HepG2 (cell line): ENCODE results near the gene SLC25A10. TPM values are rescaled to one million over a fixed set of nuclear protein-coding genes. Genes with fewer than 3 reads are reported as not detected.

ENCODE experiments used
- BATF2 ChIP-seq: sonication (generic); formaldehyde crosslinking; IDR thresholded peaks from 2 replicates; pipeline ENCODE4 v1.8.0; 2022; ENCODE audit warnings: mild to moderate bottlenecking, missing genetic modification reagents, moderate library complexity
- FOXC1 ChIP-seq: sonication (generic); formaldehyde crosslinking; IDR thresholded peaks from 2 replicates; pipeline ENCODE4 v1.8.0; 2022; ENCODE audit warnings: mild to moderate bottlenecking, missing genetic modification reagents, borderline replicate concordance
- FOXM1 ChIP-seq: sonication (generic); formaldehyde crosslinking; IDR thresholded peaks from 2 replicates; pipeline ENCODE4 v1.5.0; 2020; ENCODE audit warnings: missing genetic modification reagents
- GTF3A ChIP-seq: sonication (generic); formaldehyde crosslinking; conservative IDR thresholded peaks from 2 replicates; pipeline ENCODE4 v1.4.0; 2020; ENCODE audit warnings: mild to moderate bottlenecking, missing genetic modification reagents
- HNF1B ChIP-seq: sonication (generic); formaldehyde crosslinking; IDR thresholded peaks from 2 replicates; pipeline ENCODE4 v1.5.1; 2020; ENCODE audit warnings: mild to moderate bottlenecking, moderate library complexity, missing genetic modification reagents
- HNRNPL ChIP-seq: fragments of 200-400 bp; formaldehyde crosslinking; IDR thresholded peaks from 2 replicates; pipeline ENCODE4 v1.6.1; 2017; ENCODE audit warnings: mild to moderate bottlenecking, low read depth, low read length
- LRRFIP1 ChIP-seq: sonication (generic); formaldehyde crosslinking; conservative IDR thresholded peaks from 2 replicates; pipeline ENCODE4 v1.4.0; 2020; ENCODE audit warnings: missing genetic modification reagents
- MTA1 ChIP-seq: sonication (generic); formaldehyde crosslinking; IDR thresholded peaks from 2 replicates; pipeline ENCODE4 v1.4.0; 2020; ENCODE audit warnings: missing genetic modification reagents, mild to moderate bottlenecking, borderline replicate concordance
- SP5 ChIP-seq: IDR thresholded peaks from 2 replicates; pipeline ENCODE4 v1.6.1; 2016; ENCODE audit warnings: low read depth, borderline replicate concordance
- TOE1 ChIP-seq: sonication (generic); formaldehyde crosslinking; IDR thresholded peaks from 2 replicates; pipeline ENCODE4 v1.4.0; 2020; ENCODE audit warnings: mild to moderate bottlenecking, missing genetic modification reagents
- USF2 ChIP-seq, 2 experiments: sonication (generic) in 1 of 2; formaldehyde crosslinking in 1 of 2; IDR thresholded peaks; 2 replicates each; pipeline versions ENCODE4 v1.5.1 to v1.6.1; 2011 to 2020; ENCODE audit warnings: borderline replicate concordance in 1 of 2, low read depth in 1 of 2, low read length in 1 of 2, mild to moderate bottlenecking in 1 of 2, missing genetic modification reagents in 1 of 2, moderate library complexity in 1 of 2
- ZBTB38 ChIP-seq: sonication (generic); formaldehyde crosslinking; IDR thresholded peaks from 2 replicates; pipeline ENCODE4 v1.5.1; 2020; ENCODE audit warnings: mild to moderate bottlenecking, missing genetic modification reagents
- ZBTB39 ChIP-seq: sonication (generic); formaldehyde crosslinking; IDR thresholded peaks from 2 replicates; pipeline ENCODE4 v1.5.0; 2020; ENCODE audit warnings: missing genetic modification reagents
- ZNF256 ChIP-seq: sonication (generic); formaldehyde crosslinking; conservative IDR thresholded peaks from 2 replicates; pipeline ENCODE4 v1.4.0; 2020; ENCODE audit warnings: missing genetic modification reagents
- ZNF549 ChIP-seq: sonication (generic); formaldehyde crosslinking; IDR thresholded peaks from 2 replicates; pipeline ENCODE4 v1.5.0; 2020; ENCODE audit warnings: missing genetic modification reagents
- ZNF589 ChIP-seq: sonication (generic); formaldehyde crosslinking; conservative IDR thresholded peaks from 2 replicates; pipeline ENCODE4 v1.8.0; 2022; ENCODE audit warnings: mild to moderate bottlenecking, moderate library complexity, missing genetic modification reagents
- ZNF660 ChIP-seq: sonication (generic); formaldehyde crosslinking; IDR thresholded peaks from 2 replicates; pipeline ENCODE4 v1.5.1; 2020; ENCODE audit warnings: mild to moderate bottlenecking, low read depth, missing genetic modification reagents, borderline replicate concordance
- ZNF703 ChIP-seq: sonication (generic); formaldehyde crosslinking; IDR thresholded peaks from 2 replicates; pipeline ENCODE4 v1.5.1; 2020; ENCODE audit warnings: missing genetic modification reagents, mild to moderate bottlenecking, moderate library complexity, borderline replicate concordance
- ZNF75D ChIP-seq: sonication (generic); formaldehyde crosslinking; IDR thresholded peaks from 2 replicates; pipeline ENCODE4 v1.8.1; 2023; ENCODE audit warnings: missing genetic modification reagents, mild to moderate bottlenecking, borderline replicate concordance
- ZNF83 ChIP-seq: sonication (generic); formaldehyde crosslinking; IDR thresholded peaks from 2 replicates; pipeline ENCODE4 v1.4.0; 2020; ENCODE audit warnings: missing genetic modification reagents, mild to moderate bottlenecking, borderline replicate concordance
- ZNF850 ChIP-seq: sonication (generic); formaldehyde crosslinking; conservative IDR thresholded peaks from 2 replicates; pipeline ENCODE4 v1.9.0; 2021; ENCODE audit warnings: mild to moderate bottlenecking, missing genetic modification reagents
- ZSCAN25 ChIP-seq: sonication (generic); formaldehyde crosslinking; IDR thresholded peaks from 2 replicates; pipeline ENCODE4 v1.8.0; 2022; ENCODE audit warnings: mild to moderate bottlenecking, missing genetic modification reagents
- polyA plus RNA-seq, 8 experiments: library from polyadenylated mRNA; depleted of rRNA in 3 of 8; stranded (reverse) in 7 of 8; unstranded in 1 of 8; fragments of >200 nt; fragmentation: Illumina TruSeq in 4 of 8; extraction: Trizol in 4 of 8; gene quantifications; 2 replicates each; pipeline versions ENCODE4 v1.2.1 to v1.2.3, GENCODE V29; 2011 to 2016; ENCODE audit warnings: low read depth in 4 of 8, missing spikeins in 1 of 8, mixed read lengths in 1 of 8; ENCODE audit not compliant: insufficient read depth in 1 of 8
- total RNA-seq, 5 experiments: library from RNA; depleted of rRNA; stranded (reverse); fragments of >200 nt; fragmentation: Illumina TruSeq; extraction: Trizol; gene quantifications; 2 replicates each; pipeline ENCODE4 v1.2.3, GENCODE V29; 2016; ENCODE audit warnings: low read depth in 1 of 5

SLC25A10 gene
- total and polyA plus RNA-seq, 2 of the 13 experiments (the other 11 are each of a cell fraction or from before 2014, with no cell fraction given) = 46.5 to 140 TPM

GRCh38 chr17:81667754-81668153, 44.3 kb upstream of the SLC25A10 start (continued):
- TF ChIP-seq HNF1B (CRISPR knock-in tag) = peak; percentile 45; the same call in 1 of the 2 replicates
- no peak for TF ChIP-seq ZSCAN25 (CRISPR knock-in tag)
- no peak for TF ChIP-seq ZNF549 (CRISPR knock-in tag)
- TF ChIP-seq MTA1 (CRISPR knock-in tag) = no peak
- no peak for TF ChIP-seq LRRFIP1 (CRISPR knock-in tag)
- TF ChIP-seq USF2 (IDR thresholded peaks at IDR 0.05; ENCODE audit: low read depth, low read length) = no peak
- no peak for TF ChIP-seq USF2 (CRISPR knock-in tag; IDR thresholded peaks at IDR 0.05; ENCODE audit: borderline replicate concordance)
- peak; percentile 52; the same call in 1 of the 2 replicates for TF ChIP-seq ZBTB38 (CRISPR knock-in tag)
- no peak for TF ChIP-seq SP5
- TF ChIP-seq ZBTB39 (CRISPR knock-in tag) = no peak
- TF ChIP-seq ZNF660 (CRISPR knock-in tag) = no peak
- TF ChIP-seq ZNF75D (CRISPR knock-in tag) = no peak
- TF ChIP-seq FOXM1 (CRISPR knock-in tag) = no peak
- no peak for TF ChIP-seq HNRNPL
- no peak for TF ChIP-seq GTF3A (CRISPR knock-in tag)
- TF ChIP-seq ZNF256 (CRISPR knock-in tag) = no peak
- no peak for TF ChIP-seq FOXC1 (CRISPR knock-in tag)
- TF ChIP-seq BATF2 = no peak
- no peak for TF ChIP-seq TOE1 (CRISPR knock-in tag)
- TF ChIP-seq ZNF589 (CRISPR knock-in tag) = no peak
- TF ChIP-seq ZNF83 (CRISPR knock-in tag) = no peak
- no peak for TF ChIP-seq ZNF703 (CRISPR knock-in tag)
- no peak for TF ChIP-seq ZNF850 (CRISPR knock-in tag)
